ENCODE results near the gene ZDHHC14. TPM values are rescaled to one million over a fixed set of nuclear protein-coding genes. Genes with fewer than 3 reads are reported as not detected.

ZDHHC14 gene
- total RNA-seq, 1 experiment from 2014 or later: 1.7 TPM

- WGBS (ENCODE audit: extremely low coverage, insufficient read length, low lambda C conversion rate): no CpG with 5 or more reads among the region's 3 CpGs
Observed at GRCh38 chr6:157584036-157584435, 203.0 kb downstream of the ZDHHC14 start.

More at GRCh38 chr6:157584036-157584435, 203.0 kb downstream of the ZDHHC14 start:
- no peak for DNase-seq
- Histone ChIP-seq H2AK5ac (ENCODE audit: insufficient read length, low read length) (no peak overlapping the region), H3K4me1 (ENCODE audit: insufficient read depth, low read length) (no peaks in the 10 kb centered on the region), H3K4me2 (ENCODE audit: insufficient read depth, insufficient read length, low read length) (no peak overlapping the region), H3K9me3 (ENCODE audit: control insufficient read depth, low read depth, low read length) (no peaks in the 10 kb centered on the region), H3K4ac (ENCODE audit: low read depth, low read length) (no peak overlapping the region), H3K27ac (ENCODE audit: insufficient read length, low read depth, low read length) (no peak overlapping the region), H4K8ac (replicated peaks; ENCODE audit: insufficient read length, low read depth, low read length) (no peak overlapping the region), H3K23me2 (ENCODE audit: insufficient read length, low read depth, low read length, poor library complexity, severe bottlenecking) (no peaks in the 10 kb centered on the region), H3T11ph (ENCODE audit: low read length) (no peak overlapping the region), H3K56ac (ENCODE audit: insufficient read length, low read depth, low read length) (no peak overlapping the region), H4K5ac (ENCODE audit: insufficient read length, low read depth, low read length) (no peak overlapping the region), H3K14ac (ENCODE audit: insufficient read depth, low read length) (no peak overlapping the region; the same call in 1 of the 2 replicates), H2BK15ac (ENCODE audit: low read depth, low read length) (no peak overlapping the region), H3K79me2 (ENCODE audit: insufficient read depth, low read length) (no peaks in the 10 kb centered on the region), H2BK120ac (ENCODE audit: low read depth, low read length, poor library complexity, severe bottlenecking) (no peak overlapping the region), H2AFZ (ENCODE audit: low read length) (no peak overlapping the region), H2BK20ac (ENCODE audit: low read depth, low read length, poor library complexity, severe bottlenecking) (no peak overlapping the region), H4K91ac (ENCODE audit: insufficient read length, low read depth, low read length) (no peak overlapping the region), H3K9ac (ENCODE audit: extremely low read depth, insufficient read length, low read length) (no peak overlapping the region), H3K23ac (ENCODE audit: insufficient read length, low read depth, low read length) (no peak overlapping the region), H2BK5ac (ENCODE audit: insufficient read length, low read length) (no peak overlapping the region), H4K20me1 (ENCODE audit: control insufficient read depth, insufficient read depth, insufficient read length) (no peaks in the 10 kb centered on the region), H3K27me3 (ENCODE audit: insufficient read depth, low read length) (no peaks in the 10 kb centered on the region), H2BK12ac (ENCODE audit: insufficient read length, low read depth, low read length) (no peak overlapping the region), H3K18ac (ENCODE audit: insufficient read length, low read depth, low read length) (no peak overlapping the region), H3K79me1 (ENCODE audit: insufficient read depth, low read depth, low read length, poor library complexity, severe bottlenecking) (no peaks in the 10 kb centered on the region)
- no peak for TF ChIP-seq CTCF (conservative IDR thresholded peaks at IDR 0.05)
- peaks cover 6 to 11% (median 9%) of the 10 kb centered on the region in 3 experiments for H3K36me3 Mint-ChIP-seq (ENCODE audit: insufficient read depth in 1 of 3, low read depth in 3 of 3)
- H3K9me3 Mint-ChIP-seq: peaks cover 16% of the 10 kb centered on the region in 2 experiments
- H3K27me3 Mint-ChIP-seq (ENCODE audit: low read depth): peaks cover 1% of the 10 kb centered on the region; the same call in 1 of the 2 replicates
- H3K4me3 Mint-ChIP-seq: no peak overlapping the region
- H3K4me1 Mint-ChIP-seq: peaks cover 9 to 10% of the 10 kb centered on the region in 2 experiments
- no peak overlapping the region; a peak in 1 of 7 replicates for H3K27ac Mint-ChIP-seq

All from H9 (cell line).